Brain microvascular endothelial cell (primary cell): ENCODE results near the gene LRMDA.

Source experiments
- DNase-seq: peaks from one replicate; pipeline ENCODE4 v3.0.0-alpha.2; 2020
- H3K27ac ChIP-seq: fragments of 250-450 bp; sonication (Bioruptor Pico); 2 replicates; pipeline ENCODE4 v1.5.1; 2020; ENCODE audit warnings: mild to moderate bottlenecking, moderate library complexity
- H3K27me3 ChIP-seq: fragments of 250-450 bp; sonication (Bioruptor Pico); replicated peaks from 2 replicates; pipeline ENCODE4 v1.5.1; 2020; ENCODE audit warnings: mild to moderate bottlenecking
- H3K36me3 ChIP-seq: fragments of 250-450 bp; sonication (Bioruptor Pico); replicated peaks from 2 replicates; pipeline ENCODE4 v1.5.1; 2020; ENCODE audit warnings: mild to moderate bottlenecking
- H3K4me3 ChIP-seq: 2 replicates; pipeline ENCODE4 v1.5.1; 2011; ENCODE audit warnings: low read depth, mild to moderate bottlenecking, control low read depth, low read length, moderate library complexity
- CTCF ChIP-seq: IDR thresholded peaks from 2 replicates; pipeline ENCODE4 v1.5.1; 2011; ENCODE audit warnings: low read depth, mild to moderate bottlenecking, moderate library complexity, low read length, control low read depth, inconsistent platforms; ENCODE audit errors: missing control alignments
- in situ Hi-C: cut with HindIII; loops from 2 replicates; pipeline ENCODE4 v1.10.0; 2017; ENCODE audit warnings: low sequenced_read_pairs, low pct_ligation_motif_present

Gene LRMDA

DNA sequence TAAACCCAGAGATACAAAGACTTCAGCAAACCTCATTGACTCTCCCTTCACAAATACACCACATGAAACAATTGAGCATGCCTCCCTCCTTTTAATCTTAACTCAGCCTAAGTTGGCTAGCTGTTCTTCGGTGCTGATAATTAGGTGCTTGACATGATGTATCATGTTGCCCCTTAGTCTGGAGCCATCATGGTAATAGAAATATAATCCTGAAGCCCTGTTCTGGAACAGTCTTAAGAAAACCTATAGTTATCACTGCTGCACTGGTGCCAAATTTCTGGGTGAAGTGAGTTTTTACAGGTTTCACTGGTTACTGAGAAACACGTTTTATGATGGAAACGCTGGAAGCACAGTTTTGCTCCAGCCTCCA, 306.1 kb downstream of the LRMDA start:
- no peak for TF ChIP-seq CTCF
- in situ Hi-C loops: no loop called here
- no peaks in the 10 kb centered on the region for H3K36me3 ChIP-seq

DNA sequence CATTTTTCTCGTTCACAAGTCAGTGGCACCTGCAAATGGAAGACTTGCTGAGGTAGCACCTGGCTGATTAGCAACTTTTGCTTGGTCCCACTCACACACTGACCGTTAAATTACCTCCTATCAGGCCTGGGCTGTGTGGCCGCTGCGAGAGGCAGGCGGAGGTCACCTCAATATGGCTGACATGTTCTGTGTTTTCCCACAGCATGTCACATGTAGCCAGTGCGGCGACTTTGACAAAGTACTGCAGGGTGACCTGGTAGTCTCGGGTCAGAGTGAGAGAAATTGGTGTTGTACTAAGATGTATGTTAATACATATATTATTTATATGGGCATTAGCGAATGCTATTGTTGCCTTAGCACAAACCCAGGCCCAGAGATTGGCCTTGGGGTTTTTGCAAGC, 307.5 kb downstream of the LRMDA start:
- Histone ChIP-seq H3K27me3 (no peaks in the 10 kb centered on the region), H3K36me3 (no peaks in the 10 kb centered on the region), H3K4me3 (no peak overlapping the region), H3K27ac (no peak overlapping the region)
- TF ChIP-seq CTCF: no peak
- DNase-seq: no peak
- in situ Hi-C loops: no loop called here

More for the DNA sequence above, 306.1 kb downstream of the LRMDA start:
- H3K4me3 ChIP-seq: no peak overlapping the region
- no peaks in the 10 kb centered on the region for H3K27me3 ChIP-seq
- DNase-seq: no peak
- H3K27ac ChIP-seq: no peak overlapping the region

GRCh38 chr10:75739414-75740143, 308.2 kb downstream of the LRMDA start:
- H3K27me3 ChIP-seq: no peaks in the 10 kb centered on the region
- in situ Hi-C loops: no loop called here

DNA sequence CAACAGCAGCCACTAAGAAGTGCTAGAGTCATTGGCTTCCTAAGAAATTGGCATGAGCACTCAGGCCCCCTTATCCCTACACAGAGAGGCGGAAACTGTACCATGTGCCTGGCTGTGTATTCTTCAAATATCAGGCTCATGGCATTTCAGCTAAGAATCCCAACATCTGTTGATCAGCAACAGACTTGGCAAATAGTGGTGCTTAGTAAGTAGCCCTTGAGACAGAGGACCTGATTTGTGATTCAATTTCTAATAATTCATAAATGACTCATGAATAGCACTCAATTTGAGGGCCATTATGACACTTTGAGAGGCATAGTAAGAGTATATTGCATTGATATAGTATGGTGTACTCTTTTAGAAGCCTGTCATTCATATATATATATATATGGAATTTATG, 309.1 kb downstream of the LRMDA start:
- no peaks in the 10 kb centered on the region for H3K36me3 ChIP-seq
- H3K4me3 ChIP-seq: no peak overlapping the region
- TF ChIP-seq CTCF: no peak
- no peak overlapping the region for H3K27ac ChIP-seq
- H3K27me3 ChIP-seq: no peaks in the 10 kb centered on the region
- in situ Hi-C loops: no loop called here
- DNase-seq: no peak

More at GRCh38 chr10:75739414-75740143, 308.2 kb downstream of the LRMDA start:
- H3K36me3 ChIP-seq: no peaks in the 10 kb centered on the region
- TF ChIP-seq CTCF: no peak
- no peak for DNase-seq
- no peak overlapping the region for H3K27ac ChIP-seq
- no peak overlapping the region for H3K4me3 ChIP-seq

- DNase-seq: no peak
- no peak for TF ChIP-seq CTCF
Observed at GRCh38 chr10:75742355-75742754, 310.9 kb downstream of the LRMDA start.

DNA sequence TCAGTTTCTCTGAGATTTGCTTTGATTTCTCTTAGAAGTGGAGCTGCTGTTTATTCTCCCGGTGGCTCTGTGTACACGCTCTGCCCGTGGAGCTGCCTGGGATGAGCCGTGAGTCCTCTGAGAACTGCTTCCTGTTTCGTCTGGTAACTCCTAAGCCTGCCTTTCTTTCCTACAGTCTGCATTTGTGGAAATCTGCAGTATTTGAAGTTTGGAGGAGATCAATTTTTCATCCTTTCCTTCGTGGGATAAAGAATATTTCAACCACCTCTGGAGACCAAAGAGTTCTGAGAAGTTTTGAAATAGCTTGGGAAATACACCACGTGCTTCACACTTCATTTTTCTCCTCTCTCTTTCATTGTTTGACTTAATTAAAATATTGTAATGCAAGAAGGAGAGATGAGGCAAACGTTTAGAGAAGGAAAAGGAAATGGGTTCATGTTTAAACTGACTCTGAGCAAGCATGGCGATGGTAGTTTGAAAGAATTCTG, 311.9 kb downstream of the LRMDA start:
- no peak for TF ChIP-seq CTCF
- no peak for DNase-seq
- H3K36me3 ChIP-seq: no peaks in the 10 kb centered on the region

More at GRCh38 chr10:75742355-75742754, 310.9 kb downstream of the LRMDA start:
- H3K36me3 ChIP-seq: no peaks in the 10 kb centered on the region
- in situ Hi-C loops: no loop called here
- no peak overlapping the region for H3K4me3 ChIP-seq
- H3K27me3 ChIP-seq: no peaks in the 10 kb centered on the region
- no peak overlapping the region for H3K27ac ChIP-seq

More for the DNA sequence above, 311.9 kb downstream of the LRMDA start:
- in situ Hi-C loops: no loop called here
- Histone ChIP-seq H3K27ac (no peak overlapping the region), H3K27me3 (no peaks in the 10 kb centered on the region), H3K4me3 (no peak overlapping the region)
